Measurements from ENCODE around the gene IQCH. TPM values are rescaled to one million over a fixed set of nuclear protein-coding genes. Genes with fewer than 3 reads are reported as not detected.

The IQCH gene
- total RNA-seq, 1 donor from 2014 or later: 2.0 TPM

DNA sequence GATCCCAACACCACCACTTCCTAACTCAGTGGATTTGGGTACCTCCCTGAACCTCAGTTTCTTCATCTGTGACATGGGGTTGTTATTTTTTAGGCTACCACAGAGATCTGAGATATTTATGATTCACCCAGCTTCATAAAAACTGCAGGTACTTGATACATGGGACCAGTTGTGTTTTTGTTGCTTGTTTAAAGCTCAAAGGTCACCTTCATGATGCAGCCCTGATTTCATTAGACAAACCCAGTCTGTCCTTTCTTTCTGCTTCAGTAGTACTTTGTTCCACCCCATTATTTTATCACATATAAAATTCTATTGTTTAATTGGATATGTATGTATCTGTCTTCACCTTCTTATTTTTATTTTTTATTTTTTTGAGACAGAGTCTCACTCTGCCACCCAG is 208.9 kb downstream of the IQCH start:
- H3K4me3 Mint-ChIP-seq: no peak overlapping the region
- no peak for DNase-seq (ENCODE audit: extremely low spot score, unreplicated experiment)
- TF ChIP-seq, protein P1, sequence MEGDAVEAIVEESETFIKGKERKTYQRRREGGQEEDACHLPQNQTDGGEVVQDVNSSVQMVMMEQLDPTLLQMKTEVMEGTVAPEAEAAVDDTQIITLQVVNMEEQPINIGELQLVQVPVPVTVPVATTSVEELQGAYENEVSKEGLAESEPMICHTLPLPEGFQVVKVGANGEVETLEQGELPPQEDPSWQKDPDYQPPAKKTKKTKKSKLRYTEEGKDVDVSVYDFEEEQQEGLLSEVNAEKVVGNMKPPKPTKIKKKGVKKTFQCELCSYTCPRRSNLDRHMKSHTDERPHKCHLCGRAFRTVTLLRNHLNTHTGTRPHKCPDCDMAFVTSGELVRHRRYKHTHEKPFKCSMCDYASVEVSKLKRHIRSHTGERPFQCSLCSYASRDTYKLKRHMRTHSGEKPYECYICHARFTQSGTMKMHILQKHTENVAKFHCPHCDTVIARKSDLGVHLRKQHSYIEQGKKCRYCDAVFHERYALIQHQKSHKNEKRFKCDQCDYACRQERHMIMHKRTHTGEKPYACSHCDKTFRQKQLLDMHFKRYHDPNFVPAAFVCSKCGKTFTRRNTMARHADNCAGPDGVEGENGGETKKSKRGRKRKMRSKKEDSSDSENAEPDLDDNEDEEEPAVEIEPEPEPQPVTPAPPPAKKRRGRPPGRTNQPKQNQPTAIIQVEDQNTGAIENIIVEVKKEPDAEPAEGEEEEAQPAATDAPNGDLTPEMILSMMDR (conservative IDR thresholded peaks at IDR 0.05): no peak
- H3K9me3 Mint-ChIP-seq: no peaks in the 10 kb centered on the region
- no peak overlapping the region for H3K27ac Mint-ChIP-seq
- no peaks in the 10 kb centered on the region for H3K36me3 Mint-ChIP-seq
- H3K4me1 Mint-ChIP-seq (ENCODE audit: unreplicated experiment): peaks cover 12% of the 10 kb centered on the region
- H3K27me3 Mint-ChIP-seq: peaks cover 27% of the 10 kb centered on the region

GRCh38 chr15:67465196-67465952 is 210.8 kb downstream of the IQCH start:
- H3K36me3 Mint-ChIP-seq: no peaks in the 10 kb centered on the region
- no peaks in the 10 kb centered on the region for H3K9me3 Mint-ChIP-seq
- peaks cover 25% of the 10 kb centered on the region for H3K27me3 Mint-ChIP-seq
- peaks cover 12% of the 10 kb centered on the region for H3K4me1 Mint-ChIP-seq (ENCODE audit: unreplicated experiment)
- H3K27ac Mint-ChIP-seq: no peak overlapping the region
- TF ChIP-seq, protein P1 (conservative IDR thresholded peaks at IDR 0.05): no peak
- H3K4me3 Mint-ChIP-seq: no peak overlapping the region
- DNase-seq (ENCODE audit: extremely low spot score, unreplicated experiment): no peak

- peaks cover 22% of the 10 kb centered on the region for H3K27me3 Mint-ChIP-seq
- H3K9me3 Mint-ChIP-seq: no peaks in the 10 kb centered on the region
- TF ChIP-seq, protein P1 (conservative IDR thresholded peaks at IDR 0.05): no peak
- H3K36me3 Mint-ChIP-seq: no peaks in the 10 kb centered on the region
- peaks cover 3% of the 10 kb centered on the region for H3K4me1 Mint-ChIP-seq (ENCODE audit: unreplicated experiment)
- no peak overlapping the region for H3K4me3 Mint-ChIP-seq
- DNase-seq (ENCODE audit: extremely low spot score, unreplicated experiment): no peak
- H3K27ac Mint-ChIP-seq: no peak overlapping the region
Observed at GRCh38 chr15:67468416-67468815, 213.8 kb downstream of the IQCH start.

GRCh38 chr15:67469680-67470079 is 215.1 kb downstream of the IQCH start:
- no peak overlapping the region for H3K4me3 Mint-ChIP-seq
- TF ChIP-seq, protein P1 (conservative IDR thresholded peaks at IDR 0.05): no peak
- H3K27me3 Mint-ChIP-seq: peaks cover 21% of the 10 kb centered on the region
- peaks cover 3% of the 10 kb centered on the region for H3K4me1 Mint-ChIP-seq (ENCODE audit: unreplicated experiment)
- H3K9me3 Mint-ChIP-seq: no peaks in the 10 kb centered on the region
- H3K27ac Mint-ChIP-seq: no peak overlapping the region
- no peak for DNase-seq (ENCODE audit: extremely low spot score, unreplicated experiment)
- no peaks in the 10 kb centered on the region for H3K36me3 Mint-ChIP-seq

DNA sequence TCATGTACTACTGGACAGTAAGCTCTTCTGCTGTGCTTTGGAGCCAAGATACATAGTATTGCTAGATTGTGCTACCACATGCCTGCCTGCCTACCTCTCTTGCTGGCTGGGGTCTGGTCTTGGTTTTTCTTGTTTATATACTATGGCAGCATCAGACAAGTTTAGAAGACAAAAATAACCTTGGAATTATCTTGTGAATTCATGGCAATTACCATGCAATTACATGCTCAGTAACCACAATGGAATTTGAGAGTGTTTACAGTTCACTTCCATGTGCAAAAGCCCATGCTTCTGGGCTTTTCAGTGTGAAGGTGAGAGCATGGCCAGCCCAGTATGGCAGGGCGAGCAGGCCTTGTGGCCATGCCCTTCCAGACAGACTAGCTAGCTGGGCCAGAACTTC is 218.4 kb downstream of the IQCH start:
- H3K4me1 Mint-ChIP-seq (ENCODE audit: unreplicated experiment): peaks cover 3% of the 10 kb centered on the region
- no peak for DNase-seq (ENCODE audit: extremely low spot score, unreplicated experiment)
- no peaks in the 10 kb centered on the region for H3K36me3 Mint-ChIP-seq
- peaks cover 9% of the 10 kb centered on the region for H3K27me3 Mint-ChIP-seq
- H3K4me3 Mint-ChIP-seq: no peak overlapping the region
- H3K9me3 Mint-ChIP-seq: no peaks in the 10 kb centered on the region
- TF ChIP-seq, protein P1 (conservative IDR thresholded peaks at IDR 0.05): no peak
- no peak overlapping the region for H3K27ac Mint-ChIP-seq
